ENCODE data around the gene LMNA.

GRCh38 chr1:156075162-156075561 lies 39.3 kb upstream of the LMNA start:
- TF ChIP-seq MAX (IDR thresholded peaks at IDR 0.05) (no peak), CEBPB (IDR thresholded peaks at IDR 0.05) (no peak), RAD21 (IDR thresholded peaks at IDR 0.05; ENCODE audit: low read depth) (peak; percentile 33; the same call in 1 of the 2 replicates), TAF1 (IDR thresholded peaks at IDR 0.05; ENCODE audit: low read depth) (no peak), YY1 (IDR thresholded peaks at IDR 0.05; ENCODE audit: low read depth) (no peak), REST (IDR thresholded peaks at IDR 0.05; ENCODE audit: low read depth) (no peak), FOXM1 (IDR thresholded peaks at IDR 0.05; ENCODE audit: borderline replicate concordance, low read depth) (no peak), EP300 (IDR thresholded peaks at IDR 0.05; ENCODE audit: borderline replicate concordance) (peak; percentile 41; the same call in 1 of the 2 replicates), CREB1 (IDR thresholded peaks at IDR 0.05; ENCODE audit: low read depth) (no peak), NFIC (IDR thresholded peaks at IDR 0.05) (no peak)

Data from Ishikawa (cell line).